Neural cell (in vitro differentiated cells): ENCODE measurements around the gene HSD17B8.

Experiments used
- EP300 ChIP-seq: fragments of 450-650 bp; conservative IDR thresholded peaks from 2 replicates; pipeline ENCODE4 v1.6.1; 2014; ENCODE audit warnings: antibody characterized with exemption, mild to moderate bottlenecking, moderate library complexity; ENCODE audit not compliant: poor library complexity, severe bottlenecking
- POLR2AphosphoS5 ChIP-seq: IDR thresholded peaks from 2 replicates; pipeline ENCODE4 v1.6.1; 2012
- RAD21 ChIP-seq: fragments of 450-650 bp; conservative IDR thresholded peaks from 2 replicates; pipeline ENCODE4 v1.6.1; 2014; ENCODE audit warnings: antibody characterized with exemption, mild to moderate bottlenecking, moderate library complexity
- TF ChIP-seq, protein P1 (sequence below): fragments of 450-650 bp; IDR thresholded peaks from 2 replicates; pipeline ENCODE4 v1.5.1; 2014; ENCODE audit warnings: antibody characterized with exemption, mild to moderate bottlenecking, moderate library complexity; ENCODE audit not compliant: poor library complexity, severe bottlenecking
- TF ChIP-seq, protein P2 (sequence below): IDR thresholded peaks from 2 replicates; pipeline ENCODE4 v1.6.1; 2012; ENCODE audit warnings: borderline replicate concordance

DNA sequence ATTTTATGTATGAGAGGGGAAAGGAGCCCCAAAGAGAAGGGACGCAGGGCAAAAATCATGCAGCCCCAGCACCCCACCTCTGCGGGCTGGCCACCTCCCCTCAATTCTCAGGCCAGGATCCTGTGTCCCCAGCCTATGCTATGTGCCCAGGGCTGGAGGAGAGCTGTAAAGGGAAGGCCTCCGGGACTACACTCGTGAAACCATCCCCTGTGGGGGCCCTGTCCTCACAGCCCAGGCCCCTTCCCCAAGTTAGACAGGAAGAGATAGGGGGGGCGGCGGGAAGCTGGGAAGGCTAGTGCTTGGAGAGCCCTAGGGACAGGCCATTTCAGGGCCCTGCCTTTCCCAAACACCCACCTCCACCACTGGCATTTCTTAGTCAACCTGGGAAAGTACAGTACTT, 10.8 kb upstream of the HSD17B8 start:
- no peak for TF ChIP-seq EP300
- no peak for TF ChIP-seq RAD21
- TF ChIP-seq, protein P1, sequence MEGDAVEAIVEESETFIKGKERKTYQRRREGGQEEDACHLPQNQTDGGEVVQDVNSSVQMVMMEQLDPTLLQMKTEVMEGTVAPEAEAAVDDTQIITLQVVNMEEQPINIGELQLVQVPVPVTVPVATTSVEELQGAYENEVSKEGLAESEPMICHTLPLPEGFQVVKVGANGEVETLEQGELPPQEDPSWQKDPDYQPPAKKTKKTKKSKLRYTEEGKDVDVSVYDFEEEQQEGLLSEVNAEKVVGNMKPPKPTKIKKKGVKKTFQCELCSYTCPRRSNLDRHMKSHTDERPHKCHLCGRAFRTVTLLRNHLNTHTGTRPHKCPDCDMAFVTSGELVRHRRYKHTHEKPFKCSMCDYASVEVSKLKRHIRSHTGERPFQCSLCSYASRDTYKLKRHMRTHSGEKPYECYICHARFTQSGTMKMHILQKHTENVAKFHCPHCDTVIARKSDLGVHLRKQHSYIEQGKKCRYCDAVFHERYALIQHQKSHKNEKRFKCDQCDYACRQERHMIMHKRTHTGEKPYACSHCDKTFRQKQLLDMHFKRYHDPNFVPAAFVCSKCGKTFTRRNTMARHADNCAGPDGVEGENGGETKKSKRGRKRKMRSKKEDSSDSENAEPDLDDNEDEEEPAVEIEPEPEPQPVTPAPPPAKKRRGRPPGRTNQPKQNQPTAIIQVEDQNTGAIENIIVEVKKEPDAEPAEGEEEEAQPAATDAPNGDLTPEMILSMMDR = no peak
- TF ChIP-seq POLR2AphosphoS5 = no peak
- TF ChIP-seq, protein P2, sequence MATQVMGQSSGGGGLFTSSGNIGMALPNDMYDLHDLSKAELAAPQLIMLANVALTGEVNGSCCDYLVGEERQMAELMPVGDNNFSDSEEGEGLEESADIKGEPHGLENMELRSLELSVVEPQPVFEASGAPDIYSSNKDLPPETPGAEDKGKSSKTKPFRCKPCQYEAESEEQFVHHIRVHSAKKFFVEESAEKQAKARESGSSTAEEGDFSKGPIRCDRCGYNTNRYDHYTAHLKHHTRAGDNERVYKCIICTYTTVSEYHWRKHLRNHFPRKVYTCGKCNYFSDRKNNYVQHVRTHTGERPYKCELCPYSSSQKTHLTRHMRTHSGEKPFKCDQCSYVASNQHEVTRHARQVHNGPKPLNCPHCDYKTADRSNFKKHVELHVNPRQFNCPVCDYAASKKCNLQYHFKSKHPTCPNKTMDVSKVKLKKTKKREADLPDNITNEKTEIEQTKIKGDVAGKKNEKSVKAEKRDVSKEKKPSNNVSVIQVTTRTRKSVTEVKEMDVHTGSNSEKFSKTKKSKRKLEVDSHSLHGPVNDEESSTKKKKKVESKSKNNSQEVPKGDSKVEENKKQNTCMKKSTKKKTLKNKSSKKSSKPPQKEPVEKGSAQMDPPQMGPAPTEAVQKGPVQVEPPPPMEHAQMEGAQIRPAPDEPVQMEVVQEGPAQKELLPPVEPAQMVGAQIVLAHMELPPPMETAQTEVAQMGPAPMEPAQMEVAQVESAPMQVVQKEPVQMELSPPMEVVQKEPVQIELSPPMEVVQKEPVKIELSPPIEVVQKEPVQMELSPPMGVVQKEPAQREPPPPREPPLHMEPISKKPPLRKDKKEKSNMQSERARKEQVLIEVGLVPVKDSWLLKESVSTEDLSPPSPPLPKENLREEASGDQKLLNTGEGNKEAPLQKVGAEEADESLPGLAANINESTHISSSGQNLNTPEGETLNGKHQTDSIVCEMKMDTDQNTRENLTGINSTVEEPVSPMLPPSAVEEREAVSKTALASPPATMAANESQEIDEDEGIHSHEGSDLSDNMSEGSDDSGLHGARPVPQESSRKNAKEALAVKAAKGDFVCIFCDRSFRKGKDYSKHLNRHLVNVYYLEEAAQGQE = no peak
